Motor neuron (in vitro differentiated cells): ENCODE measurements around the gene SRSF1. TPM values are rescaled to one million over a fixed set of nuclear protein-coding genes. Genes with fewer than 3 reads are reported as not detected.

ENCODE experiments used
- ATAC-seq, 8 experiments: fragments of 200-7000 bp; cut with Tn5 transposase; replicated peaks in 6 of 8; 2 replicates each; pipeline ENCODE4 v1.8.0; 2021; ENCODE audit warnings: mild to moderate bottlenecking in 8 of 8, moderate library complexity in 8 of 8
- H3K27ac ChIP-seq, 2 donors: fragments of 250-450 bp; sonication (Bioruptor Pico); 2 replicates each; pipeline ENCODE4 v1.9.0; 2021; ENCODE audit warnings: antibody characterized with exemption in 2 of 2, mild to moderate bottlenecking in 2 of 2, moderate library complexity in 1 of 2
- H3K4me1 ChIP-seq, 2 donors: fragments of 250-450 bp; sonication (Bioruptor Pico); replicated peaks in 1 of 2; 2 replicates each; pipeline ENCODE4 v1.6.1; 2021; ENCODE audit warnings: antibody characterized with exemption in 2 of 2, mild to moderate bottlenecking in 2 of 2, moderate library complexity in 1 of 2
- H3K4me3 ChIP-seq, 5 donors: fragments of 250-450 bp; sonication (Bioruptor Pico); 2 replicates each; pipeline ENCODE4 v1.9.0; 2021; ENCODE audit warnings: antibody characterized with exemption in 5 of 5, mild to moderate bottlenecking in 5 of 5, moderate library complexity in 4 of 5
- WGBS, 10 experiments: fragments of 450-650 bp; shearing (Covaris generic); methylation state at CpG; one replicate each; pipeline ENCODE4 v1.0.0; 2022; 5-methylcytosine and 5-hydroxymethylcytosine counted together
- in situ Hi-C, 9 experiments: fragments of 400-800 bp; cut with MboI; loops; one replicate each; pipeline ENCODE4 v1.15.0; 2021; ENCODE audit warnings: low sequenced_read_pairs in 9 of 9, low pct_unique_long_range_greater_than_20kb in 2 of 9; ENCODE audit not compliant: unreplicated experiment in 9 of 9
- total RNA-seq, 8 experiments: library from RNA; unstranded; fragments of 300-600 nt; gene quantifications; 2 replicates each; pipeline versions ENCODE4 v1.2.3 to v1.2.4, GENCODE V29; 2022

Gene SRSF1
- total RNA-seq, 8 experiments from 2014 or later = 118 to 433 (median 192) TPM

- in situ Hi-C loops = no loop called here
- H3K4me3 ChIP-seq = peak overlapping the region; percentile 66 to 91 (median 74)
- WGBS, 10 experiments = 0 to 2% (median 0%) methylated on average over 1 to 6 of the region's 85 CpGs; no CpG with 5 or more reads in 7 of the 10 experiments
- peaks cover 18 to 50% of the 10 kb centered on the region in 2 donors for H3K4me1 ChIP-seq
- peak overlapping the region; percentile 73 to 95 for H3K27ac ChIP-seq
- peak; percentile 49 to 75 (median 69) for ATAC-seq
Observed at GRCh38 chr17:57954397-57955182, 52.5 kb downstream of the SRSF1 start.

GRCh38 chr17:57953705-57954396, 53.2 kb downstream of the SRSF1 start:
- Histone ChIP-seq H3K4me1 (peaks cover 18 to 52% of the 10 kb centered on the region in 2 donors), H3K4me3 (peak overlapping the region; percentile 66 to 91 (median 74)), H3K27ac (peak overlapping the region in 1 of 2 donors; percentile 95)
- in situ Hi-C loops = no loop called here
- WGBS, 10 experiments = 42 to 100% (median 50%) methylated on average over 1 to 6 of the region's 13 CpGs; no CpG with 5 or more reads in 3 of the 10 experiments
- peak in 1 of 8 experiments; percentile 1 for ATAC-seq

Other genes with a start within 250 kb of the SRSF1 start
- 10 to 100 TPM; 33.4 to 72.9 (median 47.4) TPM for gene MRPS23, start 157.2 kb downstream of the SRSF1 start, total RNA-seq
- 10 to 100 TPM in 6 of 8 experiments, 1 to 10 TPM in 2; 6.9 to 37.4 (median 16.3) TPM for gene CUEDC1, start 51.8 kb downstream of the SRSF1 start, total RNA-seq
- gene VEZF1, start 19.0 kb downstream of the SRSF1 start, total RNA-seq = 10 to 100 TPM; 14.0 to 87.6 (median 43.0) TPM
- gene DYNLL2, start 76.2 kb upstream of the SRSF1 start, total RNA-seq = 10 to 100 TPM; 16.8 to 78.7 (median 36.0) TPM
- gene OR4D1, start 141.1 kb upstream of the SRSF1 start, total RNA-seq = under 1 TPM in 5 of 8 experiments, not detected in 3; 0.05 to 0.76 (median 0.25) TPM
- gene OR4D2, start 159.7 kb upstream of the SRSF1 start, total RNA-seq = under 1 TPM in 3 of 8 experiments, not detected in 5; 0.17 to 0.35 (median 0.28) TPM
- gene EPX, start 185.5 kb upstream of the SRSF1 start, total RNA-seq = under 1 TPM in 5 of 8 experiments, not detected in 3; 0.27 to 0.66 (median 0.38) TPM
- gene MKS1, start 212.0 kb upstream of the SRSF1 start, total RNA-seq = 10 to 100 TPM in 7 of 8 experiments, 1 to 10 TPM in 1; 7.4 to 32.3 (median 20.9) TPM
- 1 to 10 TPM in 2 of 8 experiments, under 1 TPM in 5, not detected in 1; 0.08 to 1.2 (median 0.16) TPM for gene LPO, start 231.3 kb upstream of the SRSF1 start, total RNA-seq